Stomach (tissue), 9 donors: ENCODE measurements around the gene TAB2. TPM values are rescaled to one million over a fixed set of nuclear protein-coding genes. Genes with fewer than 3 reads are reported as not detected.

Experiments used
- DNase-seq, 2 donors: peaks; one replicate each; pipeline versions ENCODE4 v3.0.0 to v3.0.0-alpha.2; 2013 to 2019
- H3K27ac ChIP-seq, 5 donors: fragments of 200-600 bp in 4 of 5; sonication (generic) in 4 of 5; one replicate each; pipeline ENCODE4 v1.5.1; 2013 to 2019; ENCODE audit warnings: mild to moderate bottlenecking in 1 of 5, moderate library complexity in 1 of 5
- H3K27me3 ChIP-seq, 3 donors: fragments of 200-600 bp; sonication (generic); one replicate each; pipeline ENCODE4 v1.5.1; 2017 to 2019; ENCODE audit warnings: mixed run types in 1 of 3
- H3K36me3 ChIP-seq, 4 donors: fragments of 200-600 bp; sonication (generic); 1 replicate in 3 of 4; 2 replicates in 1 of 4; pipeline ENCODE4 v1.5.1; 2016 to 2019
- H3K4me1 ChIP-seq, 4 donors: fragments of 200-600 bp; sonication (generic); one replicate each; pipeline ENCODE4 v1.5.1; 2016 to 2019
- H3K4me3 ChIP-seq, 4 donors: fragments of 200-600 bp; sonication (generic) in 3 of 4; one replicate each; pipeline ENCODE4 v1.5.1; 2016 to 2019; ENCODE audit warnings: mild to moderate bottlenecking in 1 of 4
- H3K9me3 ChIP-seq, 4 donors: fragments of 200-600 bp; sonication (generic); one replicate each; pipeline ENCODE4 v1.5.1; 2016 to 2019
- EP300 ChIP-seq: sonication (generic); formaldehyde crosslinking; IDR thresholded peaks from one replicate; pipeline ENCODE4 v1.6.1; 2017; ENCODE audit warnings: antibody characterized with exemption
- POLR2A ChIP-seq, 4 donors: fragments of 450-650 bp; IDR thresholded peaks; one replicate each; pipeline ENCODE4 v1.6.1; 2016; ENCODE audit warnings: antibody characterized with exemption in 4 of 4, control low read depth in 2 of 4, mild to moderate bottlenecking in 1 of 4, moderate library complexity in 1 of 4
- POLR2AphosphoS5 ChIP-seq, 3 donors: sonication (generic); formaldehyde crosslinking; IDR thresholded peaks; one replicate each; pipeline ENCODE4 v1.6.1; 2016; ENCODE audit warnings: antibody characterized with exemption in 3 of 3
- whole genome bisulfite sequencing, 5 donors: extraction: QIAGEN DNeasy Blood & Tissue Kit in 3 of 5; methylation state at CpG; one replicate each; pipeline versions ENCODE4 v1.1.5 to v1.1.7; 2013 to 2018; 5-methylcytosine and 5-hydroxymethylcytosine counted together
- intact Hi-C: fragments of 100-400 bp; cut with DNase I; formaldehyde crosslinking; loops from one replicate; pipeline ENCODE4 v1.15.1; 2023; ENCODE audit warnings: low total_unique reads
- polyA plus RNA-seq, 3 donors: library from polyadenylated mRNA; stranded (reverse); fragments of 200-250 nt; gene quantifications; one replicate each; pipeline ENCODE4 v1.2.3, GENCODE V29; 2013
- total RNA-seq, 5 donors: library from RNA; depleted of rRNA; stranded (reverse); fragments of >200 nt; gene quantifications; one replicate each; pipeline versions ENCODE4 v1.1.0 to v1.2.3, GENCODE V29; 2014 to 2016
- TF ChIP-seq, protein P1 (sequence below), 7 experiments: fragments of 450-650 bp in 4 of 7; fragments of 200-600 bp in 3 of 7; sonication (generic) in 3 of 7; IDR thresholded peaks; one replicate each; pipeline ENCODE4 v1.5.1; 2016 to 2019; ENCODE audit warnings: antibody characterized with exemption in 7 of 7, control low read depth in 2 of 7, mild to moderate bottlenecking in 1 of 7
- donor health status: healthy with polysubstance abuse.
- donor health status: Bipolar disorder and iron deficiency.
- donor health status: healthy.

Gene TAB2
- total and polyA plus RNA-seq, 8 donors = 14.1 to 119 (median 47.4) TPM

DNA sequence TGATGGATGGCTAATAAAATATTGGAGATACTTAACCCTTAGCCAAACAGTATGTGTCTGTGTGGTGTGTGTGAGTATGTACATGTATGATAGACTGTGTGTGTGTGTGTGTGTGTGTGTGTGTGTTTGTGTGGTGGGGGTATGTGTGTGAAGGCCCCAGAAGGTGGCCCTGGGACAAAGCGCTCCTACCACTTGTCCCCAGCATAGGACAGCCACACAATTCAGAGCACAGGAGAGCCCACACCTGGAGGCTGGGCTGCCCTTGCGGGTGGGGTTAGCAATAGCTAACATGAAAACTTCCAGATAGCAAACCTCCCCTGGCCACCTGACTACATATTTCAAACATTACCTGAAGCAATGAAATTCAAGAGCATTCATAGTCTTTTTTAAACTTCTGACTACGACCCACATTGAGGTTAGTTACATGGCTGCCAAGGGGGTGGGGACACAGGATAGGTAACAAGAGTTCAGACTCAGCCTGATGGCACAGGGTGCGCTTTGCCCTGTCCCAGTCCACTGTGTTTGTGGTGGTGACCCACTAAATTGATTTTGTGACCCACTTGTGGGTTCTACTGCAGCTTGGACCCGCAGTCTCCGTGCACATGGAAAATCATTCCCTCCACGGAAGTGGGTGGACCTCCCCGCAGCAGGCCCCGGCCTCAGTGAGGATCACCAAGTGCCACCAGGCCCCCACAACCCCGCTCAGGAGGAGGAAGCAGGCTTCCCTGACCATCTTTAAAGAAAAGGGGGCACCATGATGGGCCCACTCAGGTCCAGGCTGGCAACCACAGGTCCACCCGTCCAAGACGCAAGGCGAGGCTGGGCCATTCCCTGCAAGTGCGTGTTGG, 132.5 kb downstream of the TAB2 start:
- DNase-seq = no peak
- no peak overlapping the region for H3K27ac ChIP-seq
- intact Hi-C loops = loop anchor here (10.0 kb wide), 1 partner anchor 65 kb away; no protein-coding TSS in a partner anchor

DNA sequence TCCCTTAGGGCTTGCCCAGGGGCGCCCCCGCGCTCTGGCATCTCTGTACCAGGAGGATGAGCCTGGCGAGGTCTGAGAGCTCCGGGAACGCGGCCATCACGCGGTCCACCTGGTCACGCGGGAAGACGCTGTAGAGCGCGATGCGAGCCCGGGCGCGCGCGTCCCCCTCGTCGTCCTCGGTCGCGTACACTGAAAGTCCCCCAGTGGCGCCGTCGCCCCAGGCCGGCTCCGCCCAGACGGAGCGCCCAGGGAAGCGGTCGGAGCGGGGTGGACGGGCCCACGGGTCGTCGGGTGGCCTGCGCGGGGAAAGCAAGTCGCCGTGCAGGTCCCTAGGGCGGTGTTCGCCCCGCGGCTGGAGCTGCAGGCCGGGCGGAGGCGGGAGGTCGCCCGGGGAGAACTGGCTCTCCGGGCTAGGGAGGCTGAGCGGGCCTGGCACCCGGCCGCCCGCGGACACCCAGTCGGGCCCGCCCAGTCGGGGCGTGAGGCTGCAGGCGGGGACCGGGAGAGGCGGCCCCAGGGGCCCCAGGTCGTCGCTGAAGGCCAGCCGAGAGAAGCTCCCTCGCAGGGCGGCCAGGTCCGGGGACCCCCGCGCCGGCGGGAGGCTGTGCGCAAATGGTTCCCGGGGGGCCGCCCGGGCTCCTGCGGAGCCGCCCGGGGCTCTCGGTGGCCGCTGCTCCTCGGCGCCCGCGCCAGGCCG, 133.3 kb downstream of the TAB2 start:
- peaks cover 0 to 31% (median 15%) of the 10 kb centered on the region in 3 donors for H3K27me3 ChIP-seq
- H3K27ac ChIP-seq = peak overlapping the region in 1 of 5 donors; percentile 65
- intact Hi-C loops = no loop called here
- H3K4me3 ChIP-seq = peak overlapping the region; percentile 47 to 63 (median 53)
- DNase-seq = peak; percentile 50 to 74
- peaks cover 36 to 45% (median 43%) of the 10 kb centered on the region in 4 donors for H3K4me1 ChIP-seq
- no peaks in the 10 kb centered on the region for H3K36me3 ChIP-seq
- WGBS, 5 donors = 6 to 18% (median 9%) methylated on average over 32 to 89 of the region's 89 CpGs
- H3K9me3 ChIP-seq = no peaks in the 10 kb centered on the region
- TF ChIP-seq, protein P1, sequence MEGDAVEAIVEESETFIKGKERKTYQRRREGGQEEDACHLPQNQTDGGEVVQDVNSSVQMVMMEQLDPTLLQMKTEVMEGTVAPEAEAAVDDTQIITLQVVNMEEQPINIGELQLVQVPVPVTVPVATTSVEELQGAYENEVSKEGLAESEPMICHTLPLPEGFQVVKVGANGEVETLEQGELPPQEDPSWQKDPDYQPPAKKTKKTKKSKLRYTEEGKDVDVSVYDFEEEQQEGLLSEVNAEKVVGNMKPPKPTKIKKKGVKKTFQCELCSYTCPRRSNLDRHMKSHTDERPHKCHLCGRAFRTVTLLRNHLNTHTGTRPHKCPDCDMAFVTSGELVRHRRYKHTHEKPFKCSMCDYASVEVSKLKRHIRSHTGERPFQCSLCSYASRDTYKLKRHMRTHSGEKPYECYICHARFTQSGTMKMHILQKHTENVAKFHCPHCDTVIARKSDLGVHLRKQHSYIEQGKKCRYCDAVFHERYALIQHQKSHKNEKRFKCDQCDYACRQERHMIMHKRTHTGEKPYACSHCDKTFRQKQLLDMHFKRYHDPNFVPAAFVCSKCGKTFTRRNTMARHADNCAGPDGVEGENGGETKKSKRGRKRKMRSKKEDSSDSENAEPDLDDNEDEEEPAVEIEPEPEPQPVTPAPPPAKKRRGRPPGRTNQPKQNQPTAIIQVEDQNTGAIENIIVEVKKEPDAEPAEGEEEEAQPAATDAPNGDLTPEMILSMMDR (IDR thresholded peaks at IDR 0.05) = no peak
- TF ChIP-seq POLR2A (IDR thresholded peaks at IDR 0.05) = no peak
- TF ChIP-seq EP300 = no peak
- no peak for TF ChIP-seq POLR2AphosphoS5 (IDR thresholded peaks at IDR 0.05)

More for the DNA sequence above, 132.5 kb downstream of the TAB2 start:
- H3K9me3 ChIP-seq = no peaks in the 10 kb centered on the region
- WGBS, 5 donors = 82 to 97% (median 87%) methylated on average over 10 to 14 of the region's 14 CpGs
- H3K4me3 ChIP-seq = peak overlapping the region; percentile 47 to 63 (median 53)
- H3K36me3 ChIP-seq = no peaks in the 10 kb centered on the region
- H3K27me3 ChIP-seq = peaks cover 0 to 37% (median 15%) of the 10 kb centered on the region in 3 donors
- TF ChIP-seq, protein P1 (IDR thresholded peaks at IDR 0.05) = no peak
- TF ChIP-seq EP300 = no peak
- TF ChIP-seq POLR2AphosphoS5 (IDR thresholded peaks at IDR 0.05) = no peak
- no peak for TF ChIP-seq POLR2A (IDR thresholded peaks at IDR 0.05)
- peaks cover 31 to 44% (median 39%) of the 10 kb centered on the region in 4 donors for H3K4me1 ChIP-seq

DNA sequence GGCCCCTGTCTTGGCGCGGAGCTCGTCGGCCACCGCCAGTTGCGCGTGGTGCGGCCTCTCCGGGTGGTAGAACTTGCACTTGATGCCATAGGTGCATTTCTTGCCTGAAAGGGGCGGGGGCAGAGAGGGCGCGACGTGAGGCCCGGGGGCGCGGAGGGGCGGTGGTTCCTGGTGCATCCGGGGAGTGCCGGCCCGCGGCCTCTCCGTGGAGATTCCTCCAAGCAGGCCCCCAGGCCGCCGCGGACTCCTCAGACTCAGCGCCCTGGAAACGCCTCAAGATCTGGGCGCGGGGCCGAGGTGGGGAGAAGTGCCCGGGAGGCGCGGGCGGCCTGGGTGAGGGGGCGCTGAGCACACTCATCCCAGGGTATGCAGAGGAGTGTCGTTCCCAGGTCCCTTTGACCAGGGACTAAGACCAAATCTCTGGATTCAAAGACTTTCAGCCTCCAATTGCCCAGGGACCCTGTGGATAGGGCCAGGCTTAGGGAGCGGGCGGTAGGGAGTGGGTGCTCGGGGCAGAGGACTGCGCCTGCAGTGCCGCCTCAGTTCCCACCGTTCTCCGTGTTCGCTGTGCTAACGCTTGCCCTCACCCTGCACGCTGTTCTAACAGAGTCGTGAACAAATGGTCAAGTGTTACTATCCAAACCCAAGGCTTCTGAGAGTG, 134.0 kb downstream of the TAB2 start:
- DNase-seq = peak in 1 of 2 donors; percentile 80
- no peaks in the 10 kb centered on the region for H3K36me3 ChIP-seq
- H3K4me3 ChIP-seq = peak overlapping the region; percentile 47 to 63 (median 53)
- no peaks in the 10 kb centered on the region for H3K9me3 ChIP-seq
- TF ChIP-seq, protein P1 (IDR thresholded peaks at IDR 0.05) = no peak
- peaks cover 36 to 45% (median 43%) of the 10 kb centered on the region in 4 donors for H3K4me1 ChIP-seq
- H3K27me3 ChIP-seq = peaks cover 0 to 29% (median 15%) of the 10 kb centered on the region in 3 donors
- H3K27ac ChIP-seq = peak overlapping the region in 1 of 5 donors; percentile 65
- intact Hi-C loops = no loop called here
- WGBS, 5 donors = 37 to 62% (median 50%) methylated on average over 26 to 47 of the region's 47 CpGs
